IPS-15b (cell line): ENCODE results near the gene SEC14L6.
"Not testable (repeated sequence)": the region's sequence is repeated elsewhere in the genome, so short reads cannot be mapped to it uniquely, and the experiment has no call there.

Experiments
- H3K27me3 ChIP-seq: one replicate; pipeline ENCODE4 v1.6.1; 2013; ENCODE audit warnings: low read length; ENCODE audit not compliant: control insufficient read depth, insufficient read depth
- H3K36me3 ChIP-seq: one replicate; pipeline ENCODE4 v1.6.1; 2013; ENCODE audit warnings: low read length; ENCODE audit not compliant: control insufficient read depth, insufficient read depth
- H3K4me1 ChIP-seq: one replicate; pipeline ENCODE4 v1.6.1; 2013; ENCODE audit warnings: mild to moderate bottlenecking, low read length; ENCODE audit not compliant: control insufficient read depth, insufficient read depth
- H3K4me3 ChIP-seq: one replicate; pipeline ENCODE4 v1.5.1; 2013; ENCODE audit warnings: low read depth, low read length
- H3K9ac ChIP-seq: one replicate; pipeline ENCODE4 v1.6.1; 2013; ENCODE audit warnings: low read depth, mild to moderate bottlenecking, low read length
- H3K9me3 ChIP-seq: one replicate; pipeline ENCODE4 v1.6.1; 2013; ENCODE audit warnings: mild to moderate bottlenecking, low read length; ENCODE audit not compliant: control insufficient read depth, insufficient read depth

Gene SEC14L6

GRCh38 chr22:30547188-30547587 is 647 bp upstream of the SEC14L6 start:
- Histone ChIP-seq H3K9ac (no peak overlapping the region), H3K36me3 (no peaks in the 10 kb centered on the region), H3K4me1 (no peaks in the 10 kb centered on the region), H3K4me3 (no peak overlapping the region), H3K27me3 (peaks cover 13% of the 10 kb centered on the region), H3K9me3 (no peaks in the 10 kb centered on the region)

GRCh38 chr22:30542811-30543188 is 3.7 kb downstream of the SEC14L6 start:
- H3K27me3 ChIP-seq, result peaks cover 13% of the 10 kb centered on the region
- no peaks in the 10 kb centered on the region for H3K9me3 ChIP-seq
- H3K4me1 ChIP-seq, result no peaks in the 10 kb centered on the region
- no peak overlapping the region for H3K9ac ChIP-seq
- no peaks in the 10 kb centered on the region for H3K36me3 ChIP-seq
- H3K4me3 ChIP-seq, result peak overlapping the region; percentile 24

- Histone ChIP-seq H3K4me3 (peak overlapping the region; percentile 24), H3K9me3 (no peaks in the 10 kb centered on the region), H3K36me3 (no peaks in the 10 kb centered on the region), H3K4me1 (peaks cover 4% of the 10 kb centered on the region), H3K27me3 (peaks cover 13% of the 10 kb centered on the region), H3K9ac (no peak overlapping the region)
These were observed 4.4 kb downstream of the SEC14L6 start for GRCh38 chr22:30541961-30542810.

GRCh38 chr22:30541511-30541910 is 5.0 kb downstream of the SEC14L6 start:
- not testable (repeated sequence) for H3K36me3 ChIP-seq, H3K4me1 ChIP-seq, H3K9me3 ChIP-seq, H3K9ac ChIP-seq
- Histone ChIP-seq H3K27me3 (peaks cover 13% of the 10 kb centered on the region), H3K4me3 (peak overlapping the region; percentile 24)

GRCh38 chr22:30539368-30539767 is 7.2 kb downstream of the SEC14L6 start:
- H3K36me3 ChIP-seq, result no peaks in the 10 kb centered on the region
- H3K9me3 ChIP-seq, result no peaks in the 10 kb centered on the region
- no peak overlapping the region for H3K4me3 ChIP-seq
- peaks cover 13% of the 10 kb centered on the region for H3K27me3 ChIP-seq
- H3K9ac ChIP-seq, result no peak overlapping the region
- H3K4me1 ChIP-seq, result peaks cover 4% of the 10 kb centered on the region

- Histone ChIP-seq H3K9me3 (no peaks in the 10 kb centered on the region), H3K4me1 (peaks cover 4% of the 10 kb centered on the region), H3K4me3 (no peak overlapping the region), H3K9ac (no peak overlapping the region), H3K27me3 (peaks cover 8% of the 10 kb centered on the region), H3K36me3 (no peaks in the 10 kb centered on the region)
These were observed 8.3 kb downstream of the SEC14L6 start for GRCh38 chr22:30538280-30538679.

GRCh38 chr22:30537083-30537731 is 9.3 kb downstream of the SEC14L6 start:
- no peaks in the 10 kb centered on the region for H3K9me3 ChIP-seq
- H3K4me3 ChIP-seq, result no peak overlapping the region
- peaks cover 4% of the 10 kb centered on the region for H3K4me1 ChIP-seq
- H3K36me3 ChIP-seq, result no peaks in the 10 kb centered on the region
- H3K9ac ChIP-seq, result no peak overlapping the region
- H3K27me3 ChIP-seq, result no peaks in the 10 kb centered on the region

GRCh38 chr22:30535182-30535581 is 11.4 kb downstream of the SEC14L6 start:
- no peak overlapping the region for H3K9ac ChIP-seq
- no peaks in the 10 kb centered on the region for H3K36me3 ChIP-seq
- H3K9me3 ChIP-seq, result no peaks in the 10 kb centered on the region
- H3K4me3 ChIP-seq, result no peak overlapping the region
- peaks cover 4% of the 10 kb centered on the region for H3K4me1 ChIP-seq
- H3K27me3 ChIP-seq, result no peaks in the 10 kb centered on the region

GRCh38 chr22:30531651-30532608 is 14.6 kb downstream of the SEC14L6 start:
- no peak overlapping the region for H3K9ac ChIP-seq
- no peaks in the 10 kb centered on the region for H3K4me1 ChIP-seq
- no peaks in the 10 kb centered on the region for H3K27me3 ChIP-seq
- H3K4me3 ChIP-seq, result no peak overlapping the region
- H3K9me3 ChIP-seq, result no peaks in the 10 kb centered on the region
- H3K36me3 ChIP-seq, result no peaks in the 10 kb centered on the region

- Histone ChIP-seq H3K4me3 (no peak overlapping the region), H3K27me3 (no peaks in the 10 kb centered on the region), H3K9me3 (no peaks in the 10 kb centered on the region), H3K9ac (no peak overlapping the region), H3K36me3 (no peaks in the 10 kb centered on the region), H3K4me1 (no peaks in the 10 kb centered on the region)
These were observed 19.9 kb downstream of the SEC14L6 start for GRCh38 chr22:30526656-30527055.

- Histone ChIP-seq H3K36me3 (no peaks in the 10 kb centered on the region), H3K9me3 (no peaks in the 10 kb centered on the region), H3K4me3 (no peak overlapping the region), H3K4me1 (no peaks in the 10 kb centered on the region), H3K27me3 (no peaks in the 10 kb centered on the region), H3K9ac (no peak overlapping the region)
These were observed 22.7 kb downstream of the SEC14L6 start for GRCh38 chr22:30523646-30524489.
